ENCODE results near the gene MR1.

Gene MR1

GRCh38 chr1:181064702-181065101 lies 30.9 kb downstream of the MR1 start:
- no peak for DNase-seq

DNA sequence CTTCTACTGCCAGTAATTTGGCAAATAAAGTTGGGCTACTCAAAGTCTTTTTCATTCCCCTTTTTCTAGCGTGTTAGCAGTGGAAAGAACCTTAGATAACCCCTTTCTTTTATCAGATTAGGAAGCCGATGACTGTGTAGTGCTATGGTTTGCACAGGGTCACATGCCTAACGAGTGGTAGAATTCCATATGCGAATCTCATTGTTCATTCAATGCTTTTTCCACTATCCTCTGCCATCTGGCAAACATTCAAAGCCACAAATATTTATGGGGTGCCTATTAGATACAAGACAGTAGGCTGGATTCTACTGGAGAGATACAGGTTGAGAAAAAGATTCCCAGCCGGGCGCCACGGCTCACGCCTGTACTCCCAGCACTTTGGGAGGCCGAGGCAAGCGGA lies 39.9 kb downstream of the MR1 start:
- DNase-seq: no peak

- DNase-seq: no peak
Measured at GRCh38 chr1:181075766-181076350, 42.1 kb downstream of the MR1 start.

- no peak for DNase-seq
Measured at GRCh38 chr1:181076852-181077251, 43.1 kb downstream of the MR1 start.

DNA sequence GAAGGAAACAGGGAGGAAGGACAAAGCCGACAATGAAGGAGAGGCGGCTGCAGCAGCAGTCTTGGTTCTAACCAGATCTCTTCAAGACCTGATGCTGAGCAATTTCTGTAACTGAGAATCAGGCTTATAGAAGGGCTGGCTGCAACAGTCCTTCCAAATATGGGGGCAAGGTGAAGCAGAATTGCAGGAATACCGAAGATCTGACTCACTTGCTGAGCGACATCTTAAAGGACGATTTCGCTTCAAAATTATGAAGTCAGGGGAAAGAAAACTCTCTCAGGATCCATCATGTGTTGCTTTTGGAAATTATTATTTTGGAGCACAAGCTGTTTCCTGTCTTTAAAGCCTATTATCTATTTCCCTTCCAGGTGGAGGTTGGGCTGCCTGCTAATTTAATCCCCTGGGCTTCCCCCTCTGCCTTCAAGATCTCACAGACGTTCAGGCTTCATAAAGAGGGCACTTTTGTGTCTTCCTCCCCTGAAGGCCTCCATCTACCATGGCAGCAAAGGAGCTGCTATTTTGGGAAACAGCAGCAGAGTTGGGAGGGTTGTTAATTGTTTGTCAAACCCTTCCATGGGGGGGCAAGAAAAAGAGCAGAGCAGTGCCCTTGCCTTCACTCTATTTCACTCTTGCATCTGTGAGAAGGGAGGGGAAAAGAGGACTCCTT lies 43.9 kb downstream of the MR1 start:
- DNase-seq: no peak

GRCh38 chr1:181079382-181079781 lies 45.6 kb downstream of the MR1 start:
- DNase-seq: peak in 1 of 5 experiments; percentile 87

GRCh38 chr1:181079920-181080319 lies 46.1 kb downstream of the MR1 start:
- no peak for DNase-seq

GRCh38 chr1:181080556-181080955 lies 46.8 kb downstream of the MR1 start:
- DNase-seq: peak in 1 of 5 experiments; percentile 77

GRCh38 chr1:181081395-181081794 lies 47.6 kb downstream of the MR1 start:
- DNase-seq: no peak

GRCh38 chr1:181083842-181084605 lies 50.2 kb downstream of the MR1 start:
- peak in 3 of 5 experiments; percentile 36 to 83 (median 45) for DNase-seq

DNA sequence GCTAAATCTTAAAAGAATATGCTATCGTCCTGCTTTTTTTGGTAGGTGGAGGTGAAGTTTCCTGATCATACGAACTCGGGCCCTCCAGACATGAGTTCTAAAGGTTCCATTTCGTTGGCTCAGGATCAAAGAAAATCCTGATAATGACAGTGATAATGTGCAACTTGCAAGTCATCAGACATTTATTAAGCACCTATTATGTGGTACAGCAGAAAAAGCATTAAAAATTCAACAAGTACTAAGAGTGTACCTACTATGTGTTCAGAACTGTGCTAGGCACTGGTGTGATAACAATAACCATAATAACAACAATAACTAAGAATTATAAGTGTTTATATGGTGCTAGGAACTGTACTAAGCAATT lies 50.8 kb downstream of the MR1 start:
- no peak for DNase-seq

GRCh38 chr1:181086091-181086490 lies 52.3 kb downstream of the MR1 start:
- no peak for DNase-seq

DNA sequence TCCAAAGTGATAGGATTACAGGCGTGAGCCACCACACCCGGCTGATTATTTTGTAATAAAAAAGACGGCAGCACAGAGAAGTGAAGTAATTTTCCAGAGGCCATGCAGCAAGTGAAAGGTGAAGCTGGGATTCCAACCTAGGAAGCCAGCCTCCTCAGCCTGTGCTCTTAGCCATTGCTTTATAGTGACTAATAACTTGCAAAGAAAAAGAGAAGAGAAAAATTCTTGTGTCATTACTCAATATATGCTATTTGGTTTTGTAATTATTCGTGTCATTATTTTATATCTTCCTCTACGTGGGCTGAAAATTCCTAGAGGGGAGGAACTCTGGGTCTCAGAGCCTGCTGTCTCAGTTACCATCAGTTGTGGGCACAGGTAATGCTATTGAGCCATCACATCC lies 53.1 kb downstream of the MR1 start:
- DNase-seq: no peak

DNA sequence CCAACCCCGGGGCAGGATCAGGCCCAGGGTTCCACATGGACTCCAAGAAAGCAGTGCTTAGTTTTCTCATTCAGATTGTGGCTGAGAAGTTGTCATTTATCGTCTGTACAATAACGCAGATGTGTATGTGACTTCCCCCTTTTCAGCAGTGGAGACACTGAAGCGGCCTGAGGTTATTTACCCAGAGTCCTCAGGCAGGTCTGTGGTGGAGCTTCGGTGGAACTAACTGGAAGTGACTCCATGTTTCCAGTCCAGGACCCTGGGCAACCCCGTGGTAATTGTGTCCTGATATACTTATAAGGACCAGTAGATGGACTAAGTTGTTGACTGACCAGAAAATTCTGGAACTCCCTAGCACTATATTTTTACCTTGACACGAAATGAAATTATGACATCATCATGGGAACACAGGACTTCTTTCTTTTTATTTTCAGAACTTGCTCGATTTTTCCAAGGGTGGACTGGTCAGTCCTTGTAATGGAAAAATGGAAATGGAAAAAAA lies 53.7 kb downstream of the MR1 start:
- no peak for DNase-seq

DNA sequence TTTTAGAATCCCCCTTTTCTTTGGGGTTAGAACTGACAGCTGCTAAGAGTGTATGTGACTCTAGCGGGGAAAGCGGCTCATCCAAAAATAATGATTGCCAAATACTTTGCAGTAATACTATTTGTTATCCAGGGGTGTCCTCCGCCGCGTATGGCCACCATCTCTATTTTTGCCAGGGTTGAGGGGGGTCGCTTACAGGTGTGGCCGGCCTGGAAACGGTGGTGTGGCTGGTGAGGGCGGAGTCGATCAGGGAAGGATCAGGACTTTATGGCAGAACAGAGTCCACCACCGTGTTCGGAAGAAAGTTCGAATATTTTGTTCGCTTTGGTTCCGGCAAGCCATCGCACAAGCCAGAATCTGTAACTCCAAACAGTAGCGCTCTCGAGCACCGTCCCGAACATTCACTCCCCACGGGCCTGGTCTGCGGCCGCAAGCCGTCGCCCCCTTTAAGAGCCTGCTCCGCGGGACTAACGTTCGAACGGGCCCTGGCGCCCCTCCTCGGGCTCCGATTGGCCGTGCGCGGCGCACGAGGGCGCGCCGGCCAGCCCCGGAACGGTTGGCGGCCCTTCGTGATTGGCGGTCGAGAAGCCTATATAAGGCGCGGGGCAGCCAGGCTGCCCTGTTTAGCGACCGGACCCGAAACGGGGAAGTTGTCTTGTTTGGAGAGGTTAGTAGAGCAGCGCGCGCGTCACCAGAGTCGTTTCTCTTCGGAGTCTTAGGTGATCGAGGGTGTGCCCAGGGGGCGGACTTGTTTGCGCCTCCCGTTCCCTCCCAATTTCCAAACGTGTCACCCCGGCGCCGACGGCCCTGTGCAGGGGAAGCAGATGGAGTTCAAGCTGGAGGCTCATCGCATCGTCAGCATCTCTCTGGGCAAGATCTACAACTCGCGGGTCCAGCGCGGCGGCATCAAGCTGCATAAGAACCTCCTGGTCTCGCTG lies 54.6 kb downstream of the MR1 start, which contains the start of gene IER5:
Gene IER5, plus strand, starts transcription at position 622 of the 938 bp plus-strand sequence. Its CDS starts 203 bp downstream, at position 825.
- peak; percentile 85 to 98 (median 93) for DNase-seq

- peak in 4 of 5 experiments; percentile 11 to 55 (median 33) for DNase-seq
Measured at GRCh38 chr1:181089017-181089675, 55.4 kb downstream of the MR1 start.

GRCh38 chr1:181089676-181090544 lies 56.1 kb downstream of the MR1 start:
- DNase-seq: peak; percentile 55 to 89 (median 74)

DNA sequence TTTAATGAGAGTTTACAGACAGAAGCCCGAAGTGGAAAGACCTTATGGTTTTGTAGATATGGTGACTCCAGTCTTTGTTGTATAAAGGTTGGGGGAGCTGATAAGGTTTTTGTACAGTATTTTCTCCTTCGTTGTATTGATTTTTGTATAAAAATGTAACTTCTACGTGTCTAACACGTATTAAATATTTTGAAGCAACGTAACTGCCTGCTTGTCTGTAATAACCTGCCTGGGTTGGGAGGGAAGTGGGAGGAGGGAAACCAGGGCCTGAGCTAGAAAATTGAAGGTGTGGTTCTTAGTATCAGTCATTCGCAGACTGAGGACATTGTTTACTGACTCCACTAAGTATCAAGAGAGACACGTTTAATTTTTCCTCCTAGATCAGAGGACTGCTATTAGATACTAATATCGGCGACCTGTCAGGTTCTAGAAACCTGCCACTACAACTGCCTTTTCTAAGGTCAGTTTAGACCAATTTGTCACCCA lies 56.9 kb downstream of the MR1 start:
- peak in 4 of 5 experiments; percentile 17 to 82 (median 31) for DNase-seq

GRCh38 chr1:181091309-181092040 lies 57.7 kb downstream of the MR1 start:
- no peak for DNase-seq

GRCh38 chr1:181092056-181092455 lies 58.3 kb downstream of the MR1 start:
- DNase-seq: no peak

All from T-helper 2 cell (primary cell).